Kidney glomerular epithelial cell (primary cell): ENCODE results near the gene UBL3.

Source experiments
- DNase-seq: peaks from one replicate; lab custom pipeline; 2025; lab: John Stamatoyannopoulos, UW

The UBL3 gene

GRCh38 chr13:29754473-29754806, 96.0 kb downstream of the UBL3 start:
- DNase-seq, result no peak

- DNase-seq, result no peak
These were observed 96.6 kb downstream of the UBL3 start for GRCh38 chr13:29753618-29754472.

GRCh38 chr13:29752175-29752574, 98.2 kb downstream of the UBL3 start:
- DNase-seq, result no peak

GRCh38 chr13:29750183-29750530, 100.3 kb downstream of the UBL3 start:
- DNase-seq, result no peak

DNA sequence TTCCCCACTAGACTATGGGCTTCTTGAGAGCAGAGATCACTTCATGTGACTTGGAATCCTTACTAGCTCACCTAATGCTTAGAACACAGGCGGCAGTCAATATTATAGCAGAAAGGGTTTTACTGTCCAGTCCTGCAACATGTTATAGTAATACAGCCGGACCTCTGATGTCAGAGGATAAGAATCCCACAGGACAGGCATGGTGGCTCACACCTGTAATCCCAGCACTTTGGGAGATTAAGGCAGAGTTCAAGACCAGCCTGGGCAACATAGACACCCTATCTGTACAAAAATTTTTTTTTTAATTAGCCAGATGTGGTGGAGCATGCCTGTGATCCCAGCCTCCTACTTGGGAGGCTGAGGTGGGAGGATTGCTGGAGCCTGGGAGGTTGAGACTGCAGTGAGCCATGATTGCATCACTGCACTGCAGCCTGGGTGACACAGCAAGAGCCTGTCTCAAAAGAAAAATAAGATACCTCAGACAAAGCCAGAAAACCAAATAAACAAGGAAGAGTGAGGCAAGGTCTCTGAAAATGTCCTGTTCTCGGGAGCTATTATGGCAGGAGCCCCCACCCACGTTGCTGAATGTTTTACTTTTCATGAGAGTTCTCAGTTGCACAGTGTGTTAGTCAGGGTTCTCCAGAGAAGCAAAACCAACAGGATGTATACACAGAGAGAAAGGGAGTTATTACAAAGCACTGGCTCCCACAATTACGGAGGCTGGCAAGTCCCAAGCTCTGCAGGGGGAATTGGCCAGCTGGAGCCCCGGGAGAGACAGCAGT, 100.8 kb downstream of the UBL3 start:
- peak; percentile 12 for DNase-seq

- DNase-seq, result no peak
These were observed 102.3 kb downstream of the UBL3 start for GRCh38 chr13:29748097-29748496.

DNA sequence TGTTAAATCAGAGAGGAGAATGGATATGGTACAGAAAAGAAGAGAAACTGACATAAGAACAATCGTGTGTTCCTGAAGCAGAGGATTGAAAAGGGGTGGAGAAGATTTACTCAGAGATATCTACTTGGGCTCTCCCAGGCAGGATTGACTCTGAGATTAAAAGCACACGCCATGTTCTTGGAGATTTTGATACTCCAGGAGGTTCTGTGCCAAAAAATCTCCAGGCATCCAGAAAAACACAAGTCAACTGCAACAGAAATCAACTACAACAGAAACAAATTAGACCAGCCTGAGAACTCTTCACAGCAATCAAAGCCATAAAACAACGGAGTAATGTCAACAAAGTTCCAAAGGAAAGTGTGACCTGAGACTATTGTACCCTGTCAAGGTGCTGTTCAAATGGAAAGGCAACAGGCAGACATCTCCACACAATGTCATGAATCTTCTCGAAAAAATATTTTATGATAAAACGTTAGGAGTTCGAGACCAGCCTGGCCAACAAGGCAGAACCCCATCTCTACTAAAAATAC, 104.2 kb downstream of the UBL3 start:
- no peak for DNase-seq

DNA sequence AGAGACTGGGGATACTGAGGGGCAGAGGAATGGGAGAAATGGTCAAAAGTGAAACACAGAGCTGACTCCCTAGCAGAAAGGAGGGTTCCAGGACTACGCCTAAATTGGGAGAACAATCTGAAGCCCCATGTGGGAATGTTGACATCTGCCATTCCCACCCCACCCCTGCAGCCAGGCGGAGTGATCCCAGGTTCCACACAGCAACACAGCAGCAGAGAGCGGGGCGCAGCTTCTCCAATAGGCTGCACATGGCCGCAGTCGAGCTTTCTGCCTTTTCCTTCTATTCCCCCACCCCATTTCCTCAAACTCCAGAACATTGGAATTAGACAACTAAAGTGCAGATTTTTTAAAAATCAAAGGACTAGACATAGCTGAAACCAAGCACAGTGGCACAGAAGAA, 104.7 kb downstream of the UBL3 start:
- no peak for DNase-seq

GRCh38 chr13:29743201-29743786, 107.1 kb downstream of the UBL3 start:
- peak; percentile 26 for DNase-seq

GRCh38 chr13:29740961-29741360, 109.5 kb downstream of the UBL3 start:
- DNase-seq, result no peak

DNA sequence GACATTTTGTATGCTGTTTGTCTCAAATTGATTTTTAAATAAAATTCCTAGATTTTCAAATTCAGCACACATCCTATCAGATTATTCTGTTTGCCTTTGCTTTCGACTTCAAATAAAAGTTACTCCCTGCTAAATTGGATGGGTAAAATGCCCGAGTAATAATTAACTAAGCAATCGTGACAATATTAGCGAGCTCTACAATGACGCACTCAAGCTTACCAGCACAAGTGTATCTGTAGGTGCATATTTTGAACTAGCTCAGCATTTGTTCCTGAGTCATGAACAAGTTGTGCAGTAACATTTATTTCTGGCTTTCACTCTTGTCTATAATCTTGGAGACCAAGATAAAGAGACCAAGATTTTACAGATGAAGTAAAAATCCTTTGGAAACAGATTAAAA, 113.4 kb downstream of the UBL3 start:
- DNase-seq, result no peak

- no peak for DNase-seq
These were observed 117.2 kb downstream of the UBL3 start for GRCh38 chr13:29733147-29733611.

- DNase-seq, result no peak
These were observed 120.2 kb downstream of the UBL3 start for GRCh38 chr13:29730253-29730652.

GRCh38 chr13:29722415-29722814, 128.0 kb downstream of the UBL3 start:
- no peak for DNase-seq

- DNase-seq, result peak; percentile 17
These were observed 128.7 kb downstream of the UBL3 start for GRCh38 chr13:29721766-29722165.

GRCh38 chr13:29718694-29719093, 131.7 kb downstream of the UBL3 start:
- DNase-seq, result no peak

DNA sequence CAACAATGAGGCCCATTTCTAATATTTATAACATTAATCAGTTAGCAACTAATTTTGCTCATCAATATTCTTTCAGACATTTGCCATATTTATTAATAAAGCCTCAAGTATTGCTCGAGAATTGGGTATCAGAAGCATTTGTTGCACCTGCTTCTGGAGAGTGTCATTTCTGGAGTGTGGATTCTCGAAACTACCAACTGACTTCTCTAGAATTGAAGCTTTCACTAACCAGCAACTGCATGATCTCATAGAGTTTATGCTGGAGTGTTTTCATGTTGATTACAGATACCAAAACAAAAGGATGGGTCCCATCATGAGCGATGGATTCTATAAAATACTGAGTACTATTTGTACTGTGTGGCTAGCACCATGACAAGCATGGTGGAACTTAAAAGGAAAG, 133.9 kb downstream of the UBL3 start:
- no peak for DNase-seq
